H1 (cell line): ENCODE results near the gene FCRL2. TPM values are rescaled to one million over a fixed set of nuclear protein-coding genes. Genes with fewer than 3 reads are reported as not detected.

ENCODE experiments used
- CTCF ChIA-PET: fragments of 300-600 bp; sonication (Branson Sonifier 250); formaldehyde crosslinking; loops from one replicate; lab custom pipeline; 2021; ENCODE audit not compliant: partially characterized antibody; lab: Charles Lee
- POLR2A ChIA-PET: fragments of 300-600 bp; sonication (Branson Sonifier 250); formaldehyde crosslinking; loops from one replicate; lab custom pipeline; 2021; ENCODE audit warnings: inconsistent platforms; ENCODE audit not compliant: partially characterized antibody; lab: Charles Lee
- DNase-seq, 2 experiments: peaks; one replicate each; pipeline versions ENCODE4 v3.0.0 to v3.0.0-alpha.2; 2010 to 2022; ENCODE audit warnings: low spot score in 2 of 2, low read depth in 1 of 2, mixed read lengths in 1 of 2
- FAIRE-seq: peaks from 2 replicates; lab custom pipeline; 2011; peaks lifted over from hg19 to GRCh38; lab: Jason Lieb, UNC
- H2AFZ ChIP-seq: 2 replicates; pipeline ENCODE4 v1.8.1; 2012; ENCODE audit warnings: low read length, inconsistent platforms
- H2AK5ac ChIP-seq: 2 replicates; pipeline ENCODE4 v1.6.1; 2013; ENCODE audit warnings: low read depth, low read length
- H2BK120ac ChIP-seq: replicated peaks from 2 replicates; pipeline ENCODE3; 2013; ENCODE audit warnings: low read depth, low read length, inconsistent platforms
- H2BK12ac ChIP-seq: 2 replicates; pipeline ENCODE4 v1.6.1; 2013; ENCODE audit warnings: low read depth, low read length
- H2BK15ac ChIP-seq: 2 replicates; pipeline ENCODE4 v1.6.1; 2013; ENCODE audit warnings: low read length
- H2BK20ac ChIP-seq: 2 replicates; pipeline ENCODE4 v1.6.1; 2013; ENCODE audit warnings: low read length
- H2BK5ac ChIP-seq: 2 replicates; pipeline ENCODE4 v1.6.1; 2013; ENCODE audit warnings: low read depth, low read length
- H3K14ac ChIP-seq: 2 replicates; pipeline ENCODE4 v1.6.1; 2013; ENCODE audit warnings: inconsistent platforms; ENCODE audit not compliant: insufficient read length
- H3K18ac ChIP-seq: 2 replicates; pipeline ENCODE4 v1.6.1; 2013; ENCODE audit warnings: low read length; ENCODE audit errors: extremely low read depth
- H3K23ac ChIP-seq: 2 replicates; pipeline ENCODE4 v1.6.1; 2013; ENCODE audit warnings: inconsistent platforms; ENCODE audit not compliant: insufficient read length
- H3K23me2 ChIP-seq: 2 replicates; pipeline ENCODE4 v1.6.1; 2013; ENCODE audit warnings: low read depth, low read length
- H3K27ac ChIP-seq: 2 replicates; pipeline ENCODE4 v1.6.1; 2011; ENCODE audit warnings: low read depth, low read length, inconsistent platforms
- H3K27me3 ChIP-seq, 4 experiments: replicated peaks in 1 of 4; 1 replicate in 1 of 4; 2 replicates in 3 of 4; pipeline versions ENCODE4 v1.6.1 to v1.8.1; 2011 to 2013; ENCODE audit warnings: low read length in 3 of 4, mild to moderate bottlenecking in 3 of 4, inconsistent platforms in 2 of 4, mixed read lengths in 2 of 4, moderate library complexity in 1 of 4; ENCODE audit not compliant: control insufficient read depth in 3 of 4, insufficient read depth in 3 of 4; ENCODE audit errors: extremely low read depth in 1 of 4
- H3K36me3 ChIP-seq, 4 experiments: 2 replicates each; pipeline versions ENCODE4 v1.6.1 to v1.8.1; 2011 to 2013; ENCODE audit warnings: mild to moderate bottlenecking in 4 of 4, low read length in 3 of 4, moderate library complexity in 2 of 4, control low read depth in 1 of 4, inconsistent platforms in 1 of 4; ENCODE audit not compliant: insufficient read depth in 4 of 4, control insufficient read depth in 2 of 4
- H3K4ac ChIP-seq: replicated peaks from 2 replicates; pipeline ENCODE3; 2013; ENCODE audit warnings: low read length, low read depth, mixed read lengths, inconsistent platforms; ENCODE audit not compliant: insufficient read length
- H3K4me1 ChIP-seq, 4 experiments: replicated peaks in 1 of 4; 1 replicate in 1 of 4; 2 replicates in 3 of 4; pipeline versions ENCODE4 v1.6.1 to v1.8.1; 2011 to 2013; ENCODE audit warnings: low read length in 3 of 4, inconsistent platforms in 2 of 4, mixed read lengths in 1 of 4; ENCODE audit not compliant: insufficient read depth in 4 of 4, control insufficient read depth in 3 of 4
- H3K4me2 ChIP-seq, 2 experiments: 2 replicates each; pipeline versions ENCODE4 v1.6.1 to v1.8.1; 2011 to 2013; ENCODE audit warnings: low read depth in 2 of 2, low read length in 2 of 2, control low read depth in 1 of 2, inconsistent platforms in 1 of 2, mild to moderate bottlenecking in 1 of 2; ENCODE audit not compliant: insufficient read depth in 1 of 2
- H3K4me3 ChIP-seq, 4 experiments: fragments of 200-600, 300-600 bp in 1 of 4; sonication (generic), shearing (Covaris generic), sonication (Bioruptor Twin) in 1 of 4; 2 replicates each; pipeline versions ENCODE4 v1.5.1 to v1.8.1; 2011 to 2016; ENCODE audit warnings: low read length in 4 of 4, low read depth in 3 of 4, control low read depth in 2 of 4, inconsistent platforms in 2 of 4, mild to moderate bottlenecking in 2 of 4, mixed read lengths in 1 of 4, moderate library complexity in 1 of 4; ENCODE audit not compliant: insufficient read depth in 2 of 4; ENCODE audit errors: extremely low read depth in 1 of 4
- H3K56ac ChIP-seq: replicated peaks from 2 replicates; pipeline ENCODE3; 2013; ENCODE audit warnings: low read depth, mild to moderate bottlenecking, mixed read lengths, low read length, inconsistent platforms; ENCODE audit not compliant: insufficient read length
- H3K79me1 ChIP-seq: 2 replicates; pipeline ENCODE4 v1.6.1; 2013; ENCODE audit warnings: low read depth, low read length, control low read depth
- H3K79me2 ChIP-seq, 2 experiments: 2 replicates each; pipeline versions ENCODE4 v1.6.1 to v1.8.1; 2012 to 2013; ENCODE audit warnings: low read length in 2 of 2, mild to moderate bottlenecking in 2 of 2, inconsistent platforms in 1 of 2; ENCODE audit not compliant: insufficient read depth in 2 of 2, control insufficient read depth in 1 of 2
- H3K9ac ChIP-seq, 4 experiments: replicated peaks in 1 of 4; 1 replicate in 1 of 4; 2 replicates in 3 of 4; pipeline versions ENCODE4 v1.6.1 to v1.8.1; 2011 to 2013; ENCODE audit warnings: low read depth in 3 of 4, low read length in 3 of 4, control low read depth in 2 of 4, mild to moderate bottlenecking in 2 of 4, moderate library complexity in 2 of 4, inconsistent platforms in 1 of 4; ENCODE audit errors: extremely low read depth in 1 of 4
- H3K9me3 ChIP-seq, 2 experiments: 2 replicates each; pipeline versions ENCODE4 v1.6.1 to v1.8.1; 2012 to 2013; ENCODE audit warnings: mild to moderate bottlenecking in 2 of 2, moderate library complexity in 2 of 2, control low read depth in 1 of 2, inconsistent platforms in 1 of 2, low read depth in 1 of 2, low read length in 1 of 2, mixed read lengths in 1 of 2; ENCODE audit not compliant: insufficient read depth in 2 of 2
- H4K20me1 ChIP-seq, 2 experiments: replicated peaks in 1 of 2; 2 replicates each; pipeline versions ENCODE3 to v1.8.1; 2011 to 2013; ENCODE audit warnings: inconsistent platforms in 2 of 2, low read length in 2 of 2, mild to moderate bottlenecking in 1 of 2; ENCODE audit not compliant: insufficient read depth in 2 of 2, control insufficient read depth in 1 of 2
- H4K5ac ChIP-seq: 2 replicates; pipeline ENCODE4 v1.6.1; 2013; ENCODE audit warnings: low read length, low read depth, mixed read lengths, inconsistent platforms; ENCODE audit not compliant: insufficient read length
- H4K8ac ChIP-seq: 2 replicates; pipeline ENCODE4 v1.8.0; 2013; ENCODE audit warnings: mild to moderate bottlenecking, moderate library complexity, low read length, inconsistent platforms; ENCODE audit not compliant: insufficient read depth; ENCODE audit errors: extremely low read depth
- H4K91ac ChIP-seq: replicated peaks from 2 replicates; pipeline ENCODE3; 2013; ENCODE audit warnings: low read length, mixed read lengths, inconsistent platforms; ENCODE audit not compliant: insufficient read length
- WGBS, 2 experiments: shearing (Covaris generic) in 1 of 2; methylation state at CpG; one replicate each; pipeline versions ENCODE4 v1.1.6 to v1.1.7; 2013 to 2015; ENCODE audit warnings: low lambda C conversion rate in 2 of 2, mixed read lengths in 2 of 2, inconsistent platforms in 1 of 2, low coverage in 1 of 2, missing lambda C conversion rate in 1 of 2; ENCODE audit not compliant: insufficient replicate concordance in 2 of 2, insufficient coverage in 1 of 2, insufficient read length in 1 of 2; ENCODE audit errors: extremely low coverage in 1 of 2, missing lambda C conversion rate in 1 of 2; 5-methylcytosine and 5-hydroxymethylcytosine counted together
- polyA plus RNA-seq, 7 experiments: library from polyadenylated mRNA; depleted of rRNA in 3 of 7; stranded (reverse) in 5 of 7; unstranded in 2 of 7; fragments of >200 nt in 5 of 7; fragments of 200-250 nt in 2 of 7; gene quantifications; 1 replicate in 5 of 7; 2 replicates in 1 of 7; 4 replicates in 1 of 7; pipeline versions ENCODE4 v1.2.1 to v1.2.3, GENCODE V29; 2011 to 2013; ENCODE audit warnings: missing spikeins in 2 of 7, mixed read lengths in 2 of 7
- total RNA-seq: library from RNA; stranded (reverse); fragmentation: NEBNext Ultra II Directional; extraction: Animal tissue kit (Norgen Biotek cat#: 25700); gene quantifications from 2 replicates; pipeline ENCODE4 v1.2.1, GENCODE V29; 2021

The FCRL2 gene
- total and polyA plus RNA-seq, 2 of the 8 experiments (the other 6 are each of a cell fraction or from before 2014, with no cell fraction given), result not detected

GRCh38 chr1:157721985-157722384, 54.9 kb downstream of the FCRL2 start:
- H3K79me1 ChIP-seq, result no peaks in the 10 kb centered on the region
- CTCF ChIA-PET, result no interaction called here

More at GRCh38 chr1:157721985-157722384, 54.9 kb downstream of the FCRL2 start:
- Histone ChIP-seq H4K5ac (no peak overlapping the region), H3K4me2 (no peak overlapping the region), H3K14ac (no peak overlapping the region), H3K23me2 (no peaks in the 10 kb centered on the region), H3K27ac (no peak overlapping the region), H3K4me3 (no peak overlapping the region), H3K36me3 (peaks cover 0 to 7% (median 0%) of the 10 kb centered on the region in 4 experiments; a peak in 1 of 8 replicates), H2BK5ac (no peak overlapping the region), H2BK15ac (no peak overlapping the region), H2AFZ (no peak overlapping the region), H2BK120ac (no peak overlapping the region), H3K79me2 (no peaks in the 10 kb centered on the region), H3K27me3 (no peaks in the 10 kb centered on the region), H2BK20ac (no peak overlapping the region), H3K4ac (no peak overlapping the region), H2AK5ac (no peak overlapping the region), H4K8ac (no peak overlapping the region), H3K9ac (no peak overlapping the region), H3K4me1 (no peaks in the 10 kb centered on the region), H3K9me3 (peaks cover 25% of the 10 kb centered on the region in 2 experiments; a peak in 3 of 4 replicates), H2BK12ac (no peak overlapping the region), H3K56ac (no peak overlapping the region), H3K18ac (no peak overlapping the region), H4K91ac (no peak overlapping the region), H4K20me1 (no peaks in the 10 kb centered on the region), H3K23ac (no peak overlapping the region)
- WGBS, 2 experiments, result 100% methylated on average over 1 of the region's 1 CpG; no CpG with 5 or more reads in 1 of the 2 experiments
- no peak for DNase-seq
- FAIRE-seq, result no peak
- POLR2A ChIA-PET, result no interaction called here
